Limb (tissue), 2 donors: ENCODE measurements around the gene AMBRA1.
"Not testable (repeated sequence)": the region's sequence is repeated elsewhere in the genome, so short reads cannot be mapped to it uniquely, and the experiment has no call there.

Experiments used
- DNase-seq, 2 donors: peaks; one replicate each; pipeline ENCODE4 v3.0.0-alpha.2; 2016; ENCODE audit errors: extremely low spot score in 2 of 2

The AMBRA1 gene

DNA sequence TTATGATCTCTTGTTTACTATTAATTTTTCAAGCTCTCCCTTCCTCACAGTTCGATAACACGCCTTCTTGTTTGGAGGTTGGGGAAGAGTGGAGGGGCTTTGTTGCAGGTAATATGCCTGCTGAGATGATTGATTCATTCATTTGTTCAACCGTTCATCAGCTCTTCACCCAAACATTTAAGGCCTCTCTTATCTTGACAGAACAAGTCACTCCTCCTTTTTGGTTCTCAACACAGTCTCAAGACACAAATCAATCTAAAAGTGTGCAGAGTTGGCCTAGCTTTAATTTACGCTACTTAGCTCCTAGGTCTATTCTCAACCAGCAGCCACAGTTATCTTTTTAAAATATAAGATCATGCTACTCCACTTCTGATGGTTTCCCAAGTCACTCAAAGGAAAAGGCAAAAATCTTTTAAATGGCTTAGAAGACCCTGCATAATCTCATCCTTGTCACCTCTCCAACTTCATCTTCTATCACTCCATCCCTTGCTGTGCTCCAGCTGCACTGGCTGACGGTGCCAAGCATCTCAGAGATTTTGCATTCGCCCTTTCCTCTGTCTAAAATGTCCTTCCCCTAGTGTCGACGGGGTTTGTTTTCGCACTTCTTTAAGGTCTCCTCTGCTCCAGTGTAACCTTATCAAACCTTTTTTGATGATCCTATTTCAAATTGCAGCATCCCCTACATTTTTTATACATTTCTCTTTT lies 60.3 kb downstream of the AMBRA1 start:
- DNase-seq: no peak

DNA sequence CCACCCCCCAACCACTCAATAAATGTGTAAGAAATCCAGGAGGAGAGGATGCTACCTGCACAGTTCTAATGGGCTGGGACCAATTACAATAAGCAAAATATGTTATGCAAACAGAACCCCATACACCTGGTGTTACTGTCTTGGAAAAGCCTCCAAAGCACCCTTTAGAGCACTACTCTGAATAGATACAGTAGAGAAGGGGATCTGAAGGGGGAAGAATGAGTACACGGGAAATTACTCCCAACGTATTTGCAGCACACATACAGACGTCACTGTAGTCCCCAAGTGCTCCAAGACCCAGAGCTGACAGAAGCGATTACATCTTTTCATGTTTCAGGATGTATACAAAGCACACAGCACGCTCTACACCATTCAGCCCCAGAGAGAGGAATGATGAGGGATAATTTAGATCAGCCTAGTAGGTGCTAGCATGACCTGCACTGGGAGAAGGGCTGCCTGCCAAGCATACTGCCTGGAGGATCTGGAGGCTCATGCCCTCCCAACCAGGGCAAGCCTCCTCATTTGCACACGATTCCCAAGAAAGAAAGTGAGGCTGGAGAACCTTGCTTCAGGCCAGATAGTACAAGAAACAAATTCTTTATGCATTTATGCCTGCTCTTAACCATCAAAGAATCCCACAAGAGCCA lies 63.8 kb downstream of the AMBRA1 start:
- no peak for DNase-seq

DNA sequence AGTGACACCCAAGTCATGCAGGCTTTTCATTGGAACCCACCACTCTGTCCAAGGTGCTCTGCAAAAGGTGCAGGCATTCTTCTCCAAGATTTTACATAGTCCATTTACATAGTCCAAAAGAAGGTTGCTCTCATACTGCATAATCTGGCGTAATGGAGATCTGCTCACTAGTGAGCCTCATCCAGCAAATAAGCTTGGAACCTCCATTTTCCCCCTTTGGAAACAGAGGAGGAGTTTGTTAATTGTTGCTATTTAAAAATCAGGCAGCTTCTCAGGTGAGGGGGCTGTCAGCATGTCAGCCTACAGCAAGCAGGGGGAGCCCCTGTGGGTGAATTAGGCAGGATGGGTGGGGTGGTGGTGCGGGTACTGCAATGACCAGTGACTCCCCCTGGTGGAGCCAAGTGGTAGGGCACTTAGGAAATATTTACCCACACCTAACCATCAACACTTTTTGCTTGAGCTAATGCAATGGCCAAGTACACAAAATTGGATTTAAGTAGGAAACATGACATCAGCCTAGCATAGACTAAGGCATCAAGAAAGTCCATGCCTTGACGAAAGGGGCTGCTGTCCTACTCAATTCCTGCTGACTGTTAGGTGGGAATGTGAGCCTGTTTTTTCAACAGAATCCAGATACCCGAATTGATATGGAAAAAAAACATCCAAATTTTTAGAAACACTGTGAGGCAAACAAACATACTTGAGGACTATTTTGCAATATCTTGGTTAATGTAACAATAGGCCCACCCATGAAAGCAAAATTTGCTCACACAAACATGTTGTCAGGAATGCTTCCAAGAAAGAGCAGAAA lies 64.5 kb downstream of the AMBRA1 start:
- peak in 1 of 2 donors; percentile 67 for DNase-seq

DNA sequence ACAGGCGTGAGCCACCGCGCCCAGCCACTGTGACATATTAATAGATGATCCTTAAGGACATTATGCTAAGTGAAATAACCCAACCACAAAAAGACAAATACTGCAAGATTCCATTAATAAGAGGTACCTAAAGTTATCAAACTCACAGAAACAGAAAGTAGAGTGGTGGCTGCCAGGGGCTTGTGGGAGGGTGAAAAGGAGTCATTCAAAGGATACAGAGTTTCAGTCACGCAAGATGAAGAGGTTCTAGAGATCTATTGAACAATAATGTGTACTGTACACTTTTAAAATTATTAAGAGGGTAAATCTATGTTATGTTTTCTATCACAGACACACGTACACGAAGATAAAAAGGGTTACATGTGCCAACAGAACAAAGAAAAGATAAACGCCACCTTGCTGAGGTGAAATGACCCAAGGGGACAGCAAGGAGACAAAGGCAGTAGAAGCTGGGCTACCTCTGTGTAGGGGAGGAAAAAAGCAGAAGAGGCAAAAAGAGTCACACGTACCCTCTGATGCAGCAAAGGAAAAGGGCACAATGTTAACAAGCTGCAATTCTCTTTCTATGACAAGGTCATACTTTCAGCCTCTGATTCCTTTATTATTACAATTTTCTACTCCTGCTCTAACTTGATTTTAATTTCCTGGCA lies 65.3 kb downstream of the AMBRA1 start:
- no peak for DNase-seq

DNA sequence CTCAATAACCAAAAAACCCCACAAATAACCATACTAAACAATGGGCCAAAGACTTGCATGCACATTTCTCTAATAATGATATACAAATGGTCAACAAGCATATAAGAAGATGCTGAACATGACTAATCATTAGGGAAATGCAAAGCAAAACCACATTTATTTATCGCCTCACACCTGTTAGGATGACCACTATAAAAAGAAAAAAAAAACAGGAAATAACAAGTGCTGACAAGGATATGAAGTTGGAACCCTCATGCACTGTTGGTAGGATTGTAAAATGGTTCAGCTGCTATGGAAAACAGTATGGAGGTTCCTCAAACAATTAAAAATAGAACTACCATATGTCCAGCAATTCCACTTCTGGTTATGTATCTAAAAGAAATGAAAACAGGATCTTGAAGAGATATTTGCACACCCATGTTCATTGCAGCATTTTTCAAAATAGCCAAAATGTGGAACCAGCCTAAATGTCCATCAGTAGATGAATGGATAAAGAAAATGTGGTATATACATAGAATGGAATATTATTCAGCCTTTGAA lies 66.2 kb downstream of the AMBRA1 start:
- DNase-seq: no peak

DNA sequence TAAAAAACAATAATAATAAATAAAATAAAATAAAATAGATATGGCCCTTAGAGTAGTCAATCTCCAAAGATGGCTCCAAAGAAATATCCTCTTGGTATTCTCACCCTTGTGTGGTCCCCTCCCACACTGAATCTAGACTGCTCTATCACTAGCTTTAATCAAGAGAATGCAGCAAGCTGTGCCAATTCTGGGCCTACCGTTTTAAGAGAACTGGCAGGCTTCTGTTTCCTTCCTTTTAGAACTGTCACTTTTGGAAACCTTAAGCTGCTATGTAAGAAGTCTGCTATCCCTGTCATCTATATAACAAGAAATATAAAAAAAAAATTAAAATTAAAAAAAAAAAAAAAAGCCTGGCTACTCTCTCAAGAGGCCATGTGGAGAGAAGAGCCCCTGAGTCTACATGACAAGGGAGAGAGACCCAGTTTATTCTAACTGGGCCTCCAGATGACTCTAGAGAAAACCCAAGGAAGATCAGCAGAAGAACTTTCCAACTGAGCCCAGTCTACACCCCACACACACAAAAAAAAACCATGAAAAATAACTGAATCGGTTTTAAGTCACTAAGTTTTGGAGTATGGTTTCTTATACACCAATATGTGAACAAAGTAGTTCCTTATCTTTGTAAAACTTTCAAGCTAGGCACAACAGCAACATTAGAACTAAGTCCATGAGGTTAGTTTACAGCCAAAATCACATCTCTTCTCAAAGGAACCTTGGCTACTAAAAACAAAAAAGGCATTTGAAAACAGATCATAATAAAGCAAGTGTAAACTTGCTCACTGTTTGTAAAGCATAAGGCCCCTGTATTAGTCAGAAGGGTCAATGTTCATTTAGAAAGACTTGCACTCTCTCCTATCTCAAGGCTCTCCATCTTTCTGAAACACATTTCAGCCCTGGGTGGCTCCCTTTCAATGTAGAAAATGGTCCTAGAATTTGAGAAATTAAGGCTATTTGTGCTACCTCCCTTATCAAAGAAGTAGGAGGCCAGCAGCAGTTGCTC lies 67.3 kb downstream of the AMBRA1 start:
- DNase-seq: no peak

DNA sequence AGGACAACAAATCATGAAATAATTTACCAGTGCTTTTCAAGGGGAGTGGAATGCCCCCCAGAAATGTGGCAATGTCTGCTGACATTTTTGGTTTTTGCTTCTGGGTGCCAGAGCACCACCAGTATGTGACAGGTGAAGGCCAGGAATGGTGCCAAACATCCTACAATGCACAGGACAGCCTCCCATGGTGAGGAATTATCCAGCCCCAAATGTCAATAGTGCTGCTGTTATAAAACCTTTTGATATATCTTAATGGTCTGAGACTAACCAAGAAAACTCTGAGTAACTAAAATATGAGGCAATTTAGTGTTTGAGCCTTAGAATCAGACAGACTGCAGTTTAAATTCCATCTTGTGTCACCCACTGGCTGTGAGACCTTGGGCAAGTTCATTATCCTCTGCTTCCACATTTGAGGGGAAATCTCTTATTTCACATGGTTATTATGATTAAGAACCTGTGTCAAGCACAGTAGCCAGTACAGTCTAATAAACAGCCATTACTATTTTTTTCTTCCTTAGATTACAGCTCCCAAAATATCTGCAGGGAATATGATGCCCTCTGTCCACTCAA lies 69.5 kb downstream of the AMBRA1 start:
- DNase-seq: no peak

DNA sequence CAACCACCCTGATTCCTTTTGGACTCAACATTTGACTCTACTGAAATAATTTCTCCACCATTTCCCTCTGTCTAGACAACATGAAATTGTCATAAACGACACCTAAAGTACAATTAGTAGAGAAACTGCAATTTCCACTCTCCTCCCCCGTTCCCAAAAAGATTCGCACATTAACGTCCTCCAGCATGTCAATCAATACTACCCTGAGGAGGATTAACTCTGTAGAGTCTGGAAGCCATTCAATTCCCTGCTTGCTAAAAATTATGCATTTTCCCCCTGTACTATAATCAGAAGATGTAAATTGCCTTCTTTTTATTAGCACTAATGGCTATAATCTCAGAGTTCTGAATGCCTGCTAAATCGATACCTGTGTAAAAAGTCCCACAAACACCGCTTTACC lies 70.5 kb downstream of the AMBRA1 start:
- DNase-seq: no peak

DNA sequence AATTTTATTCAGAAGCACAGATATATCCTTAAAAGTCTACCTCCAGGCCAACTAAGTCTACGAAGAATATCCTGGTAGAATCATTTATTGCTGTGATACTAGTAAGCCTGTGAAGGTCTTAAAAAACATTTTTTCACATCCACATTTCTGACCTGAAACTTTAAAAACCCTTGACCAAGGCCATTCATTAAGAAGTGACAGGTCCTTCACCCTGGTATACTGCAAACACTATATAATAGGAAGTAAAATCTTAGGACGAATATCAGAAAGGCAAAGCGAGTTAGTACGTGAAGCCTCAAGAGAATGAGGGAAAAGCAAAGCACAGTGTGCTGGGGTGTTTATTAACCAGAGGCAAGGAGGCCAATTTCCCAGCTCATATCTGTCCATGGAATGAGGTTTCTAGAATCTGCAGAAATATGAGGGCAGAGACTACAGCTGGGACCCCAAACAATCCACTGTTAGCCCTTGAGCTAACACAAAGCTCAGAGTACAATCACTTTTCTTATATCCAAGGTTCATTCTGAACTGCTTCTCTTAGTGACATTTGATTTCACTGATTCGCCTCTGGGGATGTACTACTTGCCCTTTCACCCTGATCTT lies 71.0 kb downstream of the AMBRA1 start:
- DNase-seq: no peak

DNA sequence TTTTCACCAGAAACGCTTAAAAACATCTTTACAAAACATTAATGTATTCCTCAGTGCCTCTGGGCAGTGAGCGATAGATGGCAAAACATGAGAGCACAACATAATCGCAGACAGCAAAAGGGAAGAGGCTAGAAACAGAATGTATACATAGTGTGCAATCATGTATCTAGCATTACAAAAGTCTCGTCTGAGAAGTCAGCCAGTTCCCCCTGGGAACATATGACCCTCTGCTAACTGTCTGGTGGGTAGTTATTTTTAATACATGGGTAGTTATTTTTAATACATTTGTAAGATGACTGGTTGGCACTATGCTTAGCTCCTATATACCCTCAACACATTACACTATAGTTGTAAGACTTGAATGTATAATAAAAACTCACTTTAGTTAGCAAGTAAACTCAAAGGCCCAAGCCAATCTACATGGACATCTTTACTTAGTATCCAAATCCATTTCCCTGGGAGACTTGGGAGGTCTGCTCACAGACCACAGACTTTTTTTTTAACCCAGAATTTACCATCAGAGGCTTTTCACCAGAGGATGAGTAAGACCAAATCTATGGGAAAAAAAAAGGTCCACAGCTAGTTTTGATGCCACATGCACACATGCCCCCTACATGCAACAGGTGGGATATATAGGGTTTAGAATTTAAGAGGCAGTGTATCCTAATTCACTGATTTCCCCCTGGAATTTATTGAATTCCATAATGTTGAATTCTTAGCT lies 71.7 kb downstream of the AMBRA1 start:
- no peak for DNase-seq

DNA sequence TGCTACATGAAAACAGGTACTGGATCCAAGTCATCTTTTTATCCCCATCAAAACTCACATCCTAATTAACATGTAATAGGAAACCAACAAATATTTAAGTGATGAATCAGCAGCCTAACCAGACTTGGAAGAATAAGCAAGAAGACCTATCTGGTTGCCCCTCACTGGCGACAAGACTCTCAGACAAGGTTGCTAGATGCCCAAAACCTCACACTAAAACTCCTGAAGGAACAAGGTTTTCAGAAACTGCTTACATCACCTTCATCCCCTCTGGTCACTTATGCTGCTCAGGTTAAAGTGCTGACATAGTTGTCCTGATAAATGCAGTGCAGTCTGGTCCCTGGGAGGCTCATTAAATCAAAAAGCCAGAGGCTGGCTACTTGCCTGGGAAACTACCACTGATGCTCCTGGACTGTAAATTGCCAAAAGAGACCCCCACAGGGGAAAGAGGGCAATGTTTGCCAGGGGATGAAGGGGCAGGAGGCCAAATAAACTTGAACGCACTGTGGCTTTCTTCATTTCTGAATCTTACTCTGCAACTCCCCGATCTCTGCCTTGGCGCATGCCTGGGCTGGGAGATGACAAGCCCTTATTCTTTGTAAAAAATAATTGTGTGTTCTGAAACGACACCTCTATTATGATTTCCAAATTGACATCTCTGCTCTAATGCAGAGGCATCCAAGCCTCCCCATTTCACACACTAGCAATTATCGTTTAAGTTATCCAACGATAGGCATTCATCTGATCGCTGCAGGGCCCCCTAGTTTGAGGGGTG lies 72.7 kb downstream of the AMBRA1 start:
- DNase-seq: no peak

DNA sequence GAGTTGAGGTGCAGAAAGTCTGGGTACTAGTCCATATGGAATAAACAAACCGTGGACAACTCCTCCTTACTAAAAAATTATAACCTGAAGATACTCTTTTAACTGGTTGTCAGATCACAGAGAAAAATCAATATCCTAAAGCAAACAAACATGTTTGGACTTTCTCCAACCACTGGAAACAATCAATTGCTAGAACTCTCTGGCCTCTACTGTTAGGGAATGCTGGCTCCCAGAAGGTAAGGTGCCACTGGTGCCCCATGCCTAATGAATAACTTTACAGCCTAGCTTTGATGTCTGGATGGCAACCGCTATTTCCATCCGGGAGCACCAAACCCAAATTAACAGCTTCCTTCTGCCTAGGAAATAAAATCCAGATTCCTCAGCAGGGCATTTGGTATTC lies 74.5 kb downstream of the AMBRA1 start:
- no peak for DNase-seq

DNA sequence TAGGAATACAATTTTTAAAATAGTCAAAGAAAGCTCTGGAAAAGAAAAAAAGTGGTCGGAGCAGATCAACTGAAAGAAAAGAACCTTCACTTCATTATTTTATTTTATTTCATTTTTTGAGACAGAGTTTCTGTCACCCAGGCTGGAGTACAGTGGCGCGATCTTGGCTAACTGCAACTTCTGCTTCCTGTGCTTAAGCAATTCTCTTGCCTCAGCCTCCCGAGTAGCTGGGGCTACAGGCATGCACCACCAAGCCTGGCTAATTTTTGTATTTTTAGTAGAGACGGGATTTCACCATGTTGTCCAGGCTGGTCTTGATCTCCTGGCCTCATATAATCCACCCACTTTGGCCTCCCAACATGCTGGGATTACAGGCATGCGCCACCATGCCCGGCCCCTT lies 74.9 kb downstream of the AMBRA1 start:
- not testable (repeated sequence) for DNase-seq

DNA sequence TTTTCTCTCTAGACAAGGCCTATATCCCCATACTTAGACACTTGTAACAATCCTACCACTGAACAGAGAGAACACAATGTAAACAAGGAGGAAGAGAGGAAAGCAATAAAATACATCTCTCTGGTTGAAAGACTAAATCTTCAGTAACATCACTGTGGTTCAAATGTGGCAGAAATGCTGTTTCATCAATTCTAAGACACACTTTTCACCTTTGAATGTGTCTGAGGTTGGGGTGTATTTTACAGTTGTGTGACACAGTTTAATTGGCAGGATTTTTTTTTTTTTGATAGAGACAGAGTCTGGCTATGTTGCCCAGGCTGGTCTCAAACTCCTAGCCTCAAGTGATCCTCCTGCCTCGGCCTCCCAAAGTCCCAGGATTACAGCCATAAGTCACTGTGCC lies 79.5 kb downstream of the AMBRA1 start:
- no peak for DNase-seq

DNA sequence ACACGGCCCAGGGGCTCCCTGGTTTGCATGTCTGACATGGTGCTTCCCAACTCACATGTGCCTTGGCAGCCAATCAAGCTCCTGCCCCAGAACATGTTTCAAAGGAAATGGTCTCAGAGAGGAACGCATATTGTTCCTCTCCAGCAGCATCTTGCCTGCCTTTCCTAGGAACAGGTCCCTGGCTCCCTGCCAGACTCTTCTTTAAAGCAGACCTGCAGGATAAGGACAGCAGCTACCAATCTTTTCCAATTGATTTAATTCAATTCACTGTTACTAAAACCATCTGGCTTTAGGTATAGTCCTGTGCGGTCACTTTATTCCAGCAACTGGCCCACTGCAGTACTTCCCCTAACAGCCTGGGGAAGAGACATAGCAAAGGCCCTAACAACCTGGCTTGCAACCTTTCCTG lies 79.9 kb downstream of the AMBRA1 start:
- DNase-seq: peak in 1 of 2 donors; percentile 66

DNA sequence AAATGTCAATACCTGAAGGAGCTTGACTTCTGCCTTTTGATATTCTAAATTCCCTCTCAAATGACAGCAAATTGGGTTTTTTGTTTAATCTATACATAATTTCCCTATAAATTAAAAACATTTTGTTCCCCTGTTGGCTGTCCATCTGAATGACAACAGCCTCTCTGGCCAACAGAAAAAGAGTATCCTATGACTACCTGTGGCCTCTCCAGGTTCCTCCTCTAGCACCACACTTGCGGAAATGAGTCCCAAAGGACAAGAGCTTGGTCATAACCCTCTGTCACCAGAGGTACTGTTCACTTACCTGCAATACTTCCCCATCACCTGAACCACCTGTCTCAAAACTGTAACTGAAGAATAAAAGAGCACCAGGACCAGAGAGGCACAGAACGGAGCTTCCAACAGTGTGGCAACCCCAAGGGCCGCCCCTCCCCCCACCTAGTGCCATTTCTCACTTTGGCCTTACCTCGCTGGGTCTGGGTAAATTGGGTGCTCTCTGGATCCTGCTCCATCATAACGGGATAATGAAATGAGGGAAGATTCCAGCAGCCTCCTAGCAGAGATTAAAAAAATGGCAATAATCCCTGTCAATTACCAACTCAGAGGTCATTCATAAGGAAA lies 81.5 kb downstream of the AMBRA1 start:
- no peak for DNase-seq

DNA sequence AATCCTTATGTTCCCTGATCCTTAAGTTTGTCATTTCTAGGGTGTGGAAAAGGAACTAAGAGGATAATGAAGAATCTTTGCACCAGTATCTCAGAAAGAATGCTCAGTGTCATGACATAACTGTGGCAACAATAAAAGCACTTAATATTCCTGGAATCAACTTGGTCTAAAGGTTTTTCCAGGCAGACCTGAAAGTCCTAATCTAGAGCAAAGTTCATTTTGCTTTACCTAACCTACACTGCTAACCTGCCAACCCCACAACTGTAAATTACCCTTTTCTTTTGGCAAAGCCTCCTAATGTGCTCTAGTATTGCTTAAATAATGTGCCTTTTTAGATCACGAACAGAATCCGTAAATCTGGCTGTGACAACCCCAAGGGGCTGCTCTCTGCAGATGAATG lies 82.5 kb downstream of the AMBRA1 start:
- no peak for DNase-seq

DNA sequence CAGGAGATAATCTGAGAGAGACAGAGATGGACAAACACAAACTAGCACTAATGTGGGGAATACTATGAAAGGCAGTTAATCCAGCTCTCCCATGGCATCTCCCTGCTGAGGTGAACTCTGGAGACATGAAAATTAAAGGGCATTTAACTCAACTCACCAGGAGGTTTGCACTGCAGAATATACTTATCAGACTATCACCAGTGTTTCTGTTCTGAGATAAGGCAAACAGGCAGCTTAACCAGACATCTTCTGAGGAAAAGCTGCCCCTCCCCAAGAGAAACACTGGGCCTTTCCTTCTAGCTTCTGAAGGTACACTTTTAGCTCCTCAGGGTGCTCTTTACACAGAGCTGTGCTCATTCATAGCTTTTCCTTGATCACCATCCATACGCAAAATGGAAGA lies 85.5 kb downstream of the AMBRA1 start:
- no peak for DNase-seq
